ENCODE measurements around the gene TOP3B. TPM values are rescaled to one million over a fixed set of nuclear protein-coding genes. Genes with fewer than 3 reads are reported as not detected.

The TOP3B gene
- total and polyA plus RNA-seq, 9 of the 15 experiments (the other 6 are each of a cell fraction or from before 2014, with no cell fraction given): 3.0 to 188 (median 112) TPM

- DNase-seq (ENCODE audit: extremely low read depth in 1 of 4, low spot score in 3 of 4): peak; percentile 91 to 100 (median 99)
- H3K9me1 ChIP-seq (ENCODE audit: control insufficient read depth, insufficient read depth, low read length): peaks cover 14% of the 10 kb centered on the region
- in situ Hi-C loops (cut with MboI): no loop called here
- peaks cover 0 to 19% of the 10 kb centered on the region in 2 experiments; a peak in 1 of 5 replicates for H3K4me1 ChIP-seq (replicated peaks in 1 of 2; ENCODE audit: control insufficient read depth in 2 of 2, insufficient read depth in 2 of 2, low read length in 2 of 2)
- CTCF ChIA-PET (ENCODE audit: low intra/inter-chr PET ratio): interaction anchor here (0.6 to 2.1 kb wide), 7 partner anchors 89 to 306 kb away, joined by 3 to 12 read pairs (median 4); no protein-coding TSS in a partner anchor
- intact Hi-C loops (cut with micrococcal nuclease): no loop called here
- H2AFZ ChIP-seq (ENCODE audit: low read depth, low read length): no peak overlapping the region
- H3K9me3 ChIP-seq (replicated peaks; ENCODE audit: control insufficient read depth, insufficient read depth, low read depth, low read length): no peaks in the 10 kb centered on the region
- WGBS (ENCODE audit: insufficient coverage, low coverage, missing lambda C conversion rate): 39% methylated on average over 7 of the region's 7 CpGs
- H3K9ac ChIP-seq (ENCODE audit: insufficient read depth in 1 of 2, low read depth in 2 of 2, low read length in 2 of 2): peak overlapping the region in 1 of 2 experiments; percentile 3; a peak in 1 of 4 replicates
- FAIRE-seq: peak; percentile 87
- no TSS peak for BruUV-seq (replicated peaks)
- H3K27ac ChIP-seq (ENCODE audit: extremely low read depth, low read depth, low read length): no peak overlapping the region
- POLR2A ChIA-PET: interaction anchor here (0.6 to 15.7 kb wide), 13 partner anchors 11 to 1124 kb away, joined by 3 to 382 read pairs (median 3); partner anchors contain the start of genes GNAZ, PPM1F and TOP3B
- peak; percentile 86 for ATAC-seq
- H4K20me1 ChIP-seq (replicated peaks; ENCODE audit: control insufficient read depth, insufficient read depth, low read length): peaks cover 57% of the 10 kb centered on the region
- no peak overlapping the region for H3K4me3 ChIP-seq
- peaks cover 8% of the 10 kb centered on the region; the same call in 1 of the 3 replicates for H3K79me2 ChIP-seq (ENCODE audit: control insufficient read depth, insufficient read depth, low read length)
- no peaks in the 10 kb centered on the region for H3K27me3 ChIP-seq (ENCODE audit: control insufficient read depth in 2 of 2, insufficient read depth in 2 of 2, low read length in 2 of 2)
- H3K4me2 ChIP-seq (ENCODE audit: insufficient read depth, low read length): no peak overlapping the region
- peaks cover 93% of the 10 kb centered on the region for H3K36me3 ChIP-seq (ENCODE audit: control insufficient read depth, insufficient read depth, low read length)
- peak; percentile 74; the same call in 1 of the 2 replicates for TF ChIP-seq ZNF133 (CRISPR knock-in tag; IDR thresholded peaks at IDR 0.05)
- TF ChIP-seq PCBP1 (IDR thresholded peaks at IDR 0.05; ENCODE audit: low read depth, low read length, poor library complexity, severe bottlenecking): no peak
- no peak for TF ChIP-seq TAF1 (IDR thresholded peaks at IDR 0.05; ENCODE audit: control insufficient read depth, extremely low read depth, insufficient read depth, low read length, severe bottlenecking)
- TF ChIP-seq MAZ (CRISPR knock-in tag; conservative IDR thresholded peaks at IDR 0.05 in 1 of 2, IDR thresholded peaks at IDR 0.05 in 1 of 2): peak in 1 of 2 experiments; percentile 58; a peak in 2 of 4 replicates
- TF ChIP-seq MLX (CRISPR knock-in tag; conservative IDR thresholded peaks at IDR 0.05): peak in 1 of 2 experiments; percentile 82; a peak in 3 of 4 replicates
- peak; percentile 42; the same call in 1 of the 2 replicates for TF ChIP-seq PHTF2 (CRISPR knock-in tag; IDR thresholded peaks at IDR 0.05)
- no peak for TF ChIP-seq ZC3H8 (IDR thresholded peaks at IDR 0.05)
- TF ChIP-seq ZNF239 (CRISPR knock-in tag; IDR thresholded peaks at IDR 0.05): peak; percentile 19; the same call in 1 of the 2 replicates
- peak in 2 of 3 experiments; percentile 51 to 57 for TF ChIP-seq YY1 (IDR thresholded peaks at IDR 0.05; ENCODE audit: borderline replicate concordance in 1 of 3, control insufficient read depth in 1 of 3, extremely low read depth in 1 of 3, insufficient read depth in 3 of 3, insufficient read length in 1 of 3, insufficient replicate concordance in 2 of 3, low read depth in 1 of 3, low read length in 2 of 3)
- no peak for TF ChIP-seq MEF2A (IDR thresholded peaks at IDR 0.05; ENCODE audit: control insufficient read depth, low read depth, low read length)
- TF ChIP-seq RNF219 (CRISPR knock-in tag; IDR thresholded peaks at IDR 0.05): 0 out of 2 replicates have a peak, but pooled peaks have one; percentile 28
- peak; percentile 70 for TF ChIP-seq JUND (IDR thresholded peaks at IDR 0.05; ENCODE audit: borderline replicate concordance, low read depth, low read length)
- no peak; the same call in 2 of the 3 replicates for TF ChIP-seq JUND (tag; IDR thresholded peaks at IDR 0.05; ENCODE audit: borderline replicate concordance, low read depth, low read length)
- TF ChIP-seq RB1 (IDR thresholded peaks at IDR 0.05; ENCODE audit: low read depth): peak; percentile 86
- 0 out of 2 replicates have a peak, but pooled peaks have one; percentile 58 for TF ChIP-seq ZBTB9 (CRISPR knock-in tag; IDR thresholded peaks at IDR 0.05)
- no peak; the same call in 1 of the 2 replicates for TF ChIP-seq ZNF696 (CRISPR knock-in tag; conservative IDR thresholded peaks at IDR 0.05)
- peak; percentile 35; the same call in 1 of the 2 replicates for TF ChIP-seq ZEB2 (IDR thresholded peaks at IDR 0.05)
Observed at GRCh38 chr22:21972293-21972779, 10.3 kb downstream of the TOP3B start.
